PC-9 (cell line): ENCODE results near the gene CFAP410.
"Not testable (repeated sequence)": the region's sequence is repeated elsewhere in the genome, so short reads cannot be mapped to it uniquely, and the experiment has no call there.

Experiments used
- CTCF ChIP-seq: fragments of 200-600 bp; sonication (generic); conservative IDR thresholded peaks from 2 replicates; pipeline ENCODE4 v1.6.1; 2017; ENCODE audit warnings: mixed run types, antibody characterized with exemption, mild to moderate bottlenecking, moderate library complexity
- EZH2 ChIP-seq: fragments of 200-600 bp; sonication (generic); IDR thresholded peaks from 2 replicates; pipeline ENCODE4 v1.8.0; 2017; ENCODE audit warnings: antibody characterized with exemption, low read depth

DNA sequence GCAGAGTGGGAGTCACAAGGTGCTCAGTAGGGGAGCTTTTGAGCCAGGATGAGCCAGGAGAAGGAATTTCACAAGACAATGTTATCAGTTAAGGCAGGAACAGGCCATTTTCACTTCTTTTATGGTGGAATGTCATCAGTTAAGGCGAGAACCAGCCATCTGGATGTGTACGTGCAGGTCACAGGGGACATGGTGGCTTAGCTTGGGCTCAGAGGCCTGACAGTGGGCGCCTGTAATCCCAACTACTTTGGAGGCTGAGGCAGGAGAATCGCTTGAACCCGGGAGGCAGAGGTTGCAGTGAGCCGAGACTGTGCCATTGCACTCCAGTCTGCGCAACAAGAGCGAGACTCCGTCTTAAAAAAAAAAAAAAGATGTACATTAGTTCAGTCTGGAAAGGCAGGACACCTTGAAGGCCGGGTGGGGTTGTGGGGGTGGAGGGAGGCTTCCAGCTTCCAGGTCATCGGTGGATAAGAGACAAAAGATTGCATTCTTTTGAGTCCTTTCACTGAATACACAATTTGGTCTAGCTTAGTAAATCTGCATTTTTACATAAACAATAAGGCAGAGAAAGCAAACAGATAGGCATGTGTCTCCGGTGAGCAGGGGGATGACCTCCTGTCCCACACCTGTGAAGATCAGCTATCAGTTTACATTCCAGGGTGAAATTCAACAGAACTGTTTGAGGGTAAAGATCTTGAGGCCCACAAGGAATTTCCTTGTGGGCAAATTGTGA, 2.7 kb upstream of the CFAP410 start:
- TF ChIP-seq CTCF, EZH2: not testable (repeated sequence)
